ENCODE data around the gene KDM5C. TPM values are rescaled to one million over a fixed set of nuclear protein-coding genes. Genes with fewer than 3 reads are reported as not detected.

The KDM5C gene
- total and polyA plus RNA-seq, 8 donors = 11.8 to 390 (median 83.7) TPM

- Histone ChIP-seq H3K27ac (peak overlapping the region in 1 of 5 donors; percentile 7), H3K9me3 (no peaks in the 10 kb centered on the region), H3K4me3 (no peak overlapping the region), H3K27me3 (peaks cover 0 to 9% (median 0%) of the 10 kb centered on the region in 3 donors), H3K36me3 (no peaks in the 10 kb centered on the region), H3K4me1 (peaks cover 0 to 31% (median 8%) of the 10 kb centered on the region in 4 donors)
- no peak for TF ChIP-seq POLR2A (IDR thresholded peaks at IDR 0.05)
- TF ChIP-seq CTCF (IDR thresholded peaks at IDR 0.05) = no peak
- no peak for TF ChIP-seq EP300 (IDR thresholded peaks at IDR 0.05)
- TF ChIP-seq POLR2AphosphoS5 (IDR thresholded peaks at IDR 0.05) = no peak
- DNase-seq = no peak
- WGBS, 5 donors = 30 to 36% (median 34%) methylated on average over 8 of the region's 8 CpGs
- intact Hi-C loops (cut with DNase I; ENCODE audit: low total_unique reads) = no loop called here
These were observed 37.9 kb upstream of the KDM5C start for GRCh38 chrX:53262918-53263394.

- 68 to 87% (median 84%) methylated on average over 7 of the region's 7 CpGs for WGBS, 5 donors
- no peaks in the 10 kb centered on the region for H3K36me3 ChIP-seq
- H3K27me3 ChIP-seq = peaks cover 0 to 9% (median 0%) of the 10 kb centered on the region in 3 donors
These were observed 37.3 kb upstream of the KDM5C start for GRCh38 chrX:53262189-53262917.

GRCh38 chrX:53261355-53261972 is 36.5 kb upstream of the KDM5C start:
- Histone ChIP-seq H3K4me3 (no peak overlapping the region), H3K9me3 (no peaks in the 10 kb centered on the region), H3K27me3 (peaks cover 0 to 18% (median 0%) of the 10 kb centered on the region in 3 donors), H3K36me3 (no peaks in the 10 kb centered on the region), H3K4me1 (peaks cover 0 to 24% (median 8%) of the 10 kb centered on the region in 4 donors), H3K27ac (no peak overlapping the region)
- DNase-seq = peak in 1 of 2 donors; percentile 31
- no peak for TF ChIP-seq EP300 (IDR thresholded peaks at IDR 0.05)
- TF ChIP-seq CTCF (IDR thresholded peaks at IDR 0.05) = no peak
- no peak for TF ChIP-seq POLR2AphosphoS5 (IDR thresholded peaks at IDR 0.05)
- no peak for TF ChIP-seq POLR2A (IDR thresholded peaks at IDR 0.05)
- WGBS, 5 donors = 55 to 71% (median 58%) methylated on average over 6 to 7 of the region's 7 CpGs
- intact Hi-C loops (cut with DNase I; ENCODE audit: low total_unique reads) = no loop called here

More at GRCh38 chrX:53262189-53262917, 37.3 kb upstream of the KDM5C start:
- H3K4me3 ChIP-seq = no peak overlapping the region
- H3K4me1 ChIP-seq = peaks cover 0 to 31% (median 8%) of the 10 kb centered on the region in 4 donors
- peak overlapping the region in 1 of 5 donors; percentile 7 for H3K27ac ChIP-seq
- intact Hi-C loops (cut with DNase I; ENCODE audit: low total_unique reads) = no loop called here
- no peaks in the 10 kb centered on the region for H3K9me3 ChIP-seq
- DNase-seq = no peak
- no peak for TF ChIP-seq POLR2A (IDR thresholded peaks at IDR 0.05)

GRCh38 chrX:53260836-53261235 is 35.8 kb upstream of the KDM5C start:
- no peaks in the 10 kb centered on the region for H3K9me3 ChIP-seq
- peaks cover 0 to 18% (median 8%) of the 10 kb centered on the region in 4 donors for H3K4me1 ChIP-seq
- H3K4me3 ChIP-seq = no peak overlapping the region
- no peak overlapping the region for H3K27ac ChIP-seq
- intact Hi-C loops (cut with DNase I; ENCODE audit: low total_unique reads) = no loop called here
- WGBS, 5 donors = 73 to 85% (median 82%) methylated on average over 6 to 7 of the region's 7 CpGs
- DNase-seq = no peak
- TF ChIP-seq EP300 (IDR thresholded peaks at IDR 0.05) = no peak
- TF ChIP-seq CTCF (IDR thresholded peaks at IDR 0.05) = no peak
- no peak for TF ChIP-seq POLR2A (IDR thresholded peaks at IDR 0.05)
- TF ChIP-seq POLR2AphosphoS5 (IDR thresholded peaks at IDR 0.05) = no peak
- no peaks in the 10 kb centered on the region for H3K36me3 ChIP-seq
- H3K27me3 ChIP-seq = peaks cover 0 to 23% (median 0%) of the 10 kb centered on the region in 3 donors
